ENCODE data around the gene TMED10.

GRCh38 chr14:75113932-75114539, 62.4 kb downstream of the TMED10 start:
- TF ChIP-seq, protein P1, sequence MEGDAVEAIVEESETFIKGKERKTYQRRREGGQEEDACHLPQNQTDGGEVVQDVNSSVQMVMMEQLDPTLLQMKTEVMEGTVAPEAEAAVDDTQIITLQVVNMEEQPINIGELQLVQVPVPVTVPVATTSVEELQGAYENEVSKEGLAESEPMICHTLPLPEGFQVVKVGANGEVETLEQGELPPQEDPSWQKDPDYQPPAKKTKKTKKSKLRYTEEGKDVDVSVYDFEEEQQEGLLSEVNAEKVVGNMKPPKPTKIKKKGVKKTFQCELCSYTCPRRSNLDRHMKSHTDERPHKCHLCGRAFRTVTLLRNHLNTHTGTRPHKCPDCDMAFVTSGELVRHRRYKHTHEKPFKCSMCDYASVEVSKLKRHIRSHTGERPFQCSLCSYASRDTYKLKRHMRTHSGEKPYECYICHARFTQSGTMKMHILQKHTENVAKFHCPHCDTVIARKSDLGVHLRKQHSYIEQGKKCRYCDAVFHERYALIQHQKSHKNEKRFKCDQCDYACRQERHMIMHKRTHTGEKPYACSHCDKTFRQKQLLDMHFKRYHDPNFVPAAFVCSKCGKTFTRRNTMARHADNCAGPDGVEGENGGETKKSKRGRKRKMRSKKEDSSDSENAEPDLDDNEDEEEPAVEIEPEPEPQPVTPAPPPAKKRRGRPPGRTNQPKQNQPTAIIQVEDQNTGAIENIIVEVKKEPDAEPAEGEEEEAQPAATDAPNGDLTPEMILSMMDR (IDR thresholded peaks at IDR 0.05) = no peak
- TF ChIP-seq POLR2A (IDR thresholded peaks at IDR 0.05) = no peak
